HG02981 (cell line): ENCODE measurements around the gene MS4A18.

Experiments
- ATAC-seq: cut with Tn5 transposase; IDR thresholded peaks from one replicate; pipeline ENCODE4 v1.9.1; 2021; ENCODE audit warnings: mild to moderate bottlenecking, moderate library complexity; ENCODE audit not compliant: unreplicated experiment

The MS4A18 gene

GRCh38 chr11:60785806-60786361 lies 61.4 kb downstream of the MS4A18 start:
- ATAC-seq: no peak

GRCh38 chr11:60786811-60787567 lies 62.5 kb downstream of the MS4A18 start:
- ATAC-seq: no peak

GRCh38 chr11:60788401-60789125 lies 64.0 kb downstream of the MS4A18 start:
- ATAC-seq: no peak

GRCh38 chr11:60790726-60791125 lies 66.2 kb downstream of the MS4A18 start:
- ATAC-seq: no peak

- no peak for ATAC-seq
Measured at GRCh38 chr11:60791153-60791933, 66.8 kb downstream of the MS4A18 start.

GRCh38 chr11:60792521-60792920 lies 68.0 kb downstream of the MS4A18 start:
- ATAC-seq: no peak
